MM.1S (cell line): ENCODE measurements around the gene LAMTOR5.

Experiments used
- DNase-seq: peaks from one replicate; pipeline ENCODE4 v3.0.0-alpha.2; 2015
- H2AFZ ChIP-seq: fragments of 300-600 bp; sonication (generic); 2 replicates; pipeline ENCODE4 v1.6.0; 2016; ENCODE audit warnings: antibody characterized with exemption, low read length
- H3F3A ChIP-seq: fragments of 300-600 bp; sonication (generic); 2 replicates; pipeline ENCODE4 v1.6.1; 2016; ENCODE audit warnings: mild to moderate bottlenecking, antibody characterized with exemption, low read length, moderate library complexity, mixed read lengths; ENCODE audit not compliant: insufficient read depth
- H3K27ac ChIP-seq: fragments of 300-600 bp; sonication (generic); 2 replicates; pipeline ENCODE4 v1.5.1; 2016; ENCODE audit warnings: mild to moderate bottlenecking, low read length
- H3K27me3 ChIP-seq: fragments of 300-600 bp; sonication (generic); replicated peaks from 2 replicates; pipeline ENCODE4 v1.6.0; 2016; ENCODE audit warnings: low read length; ENCODE audit not compliant: insufficient read depth
- H3K36me3 ChIP-seq: fragments of 300-600 bp; sonication (generic); replicated peaks from 2 replicates; pipeline ENCODE4 v1.6.1; 2016; ENCODE audit warnings: mild to moderate bottlenecking, low read length, mixed read lengths; ENCODE audit not compliant: insufficient read depth
- H3K4me1 ChIP-seq: fragments of 300-600 bp; sonication (generic); 2 replicates; pipeline ENCODE4 v1.6.1; 2016; ENCODE audit warnings: low read length, mixed read lengths
- H3K4me2 ChIP-seq: fragments of 300-600 bp; sonication (generic); 2 replicates; pipeline ENCODE4 v1.6.0; 2016; ENCODE audit warnings: low read depth, low read length
- H3K4me3 ChIP-seq: fragments of 300-600 bp; sonication (generic); 2 replicates; pipeline ENCODE4 v1.5.1; 2016; ENCODE audit warnings: low read length, mixed read lengths
- H3K79me2 ChIP-seq: fragments of 300-600 bp; sonication (generic); 2 replicates; pipeline ENCODE4 v1.6.1; 2016; ENCODE audit warnings: mixed run types, low read length, mixed read lengths
- H3K9ac ChIP-seq: fragments of 300-600 bp; sonication (generic); 2 replicates; pipeline ENCODE4 v1.6.1; 2016; ENCODE audit warnings: low read length, mixed read lengths
- H3K9me2 ChIP-seq: fragments of 300-600 bp; sonication (generic); replicated peaks from 2 replicates; pipeline ENCODE4 v1.6.1; 2016; ENCODE audit warnings: mild to moderate bottlenecking, low read length, mixed read lengths; ENCODE audit not compliant: insufficient read depth
- H3K9me3 ChIP-seq: fragments of 300-600 bp; sonication (generic); replicated peaks from 2 replicates; pipeline ENCODE4 v1.6.1; 2016; ENCODE audit warnings: mild to moderate bottlenecking, low read length, mixed read lengths; ENCODE audit not compliant: insufficient read depth
- H4K20me1 ChIP-seq: fragments of 300-600 bp; sonication (generic); 2 replicates; pipeline ENCODE4 v1.6.1; 2016; ENCODE audit warnings: mild to moderate bottlenecking, low read length, moderate library complexity, mixed read lengths; ENCODE audit not compliant: insufficient read depth
- CTCF ChIP-seq: fragments of 300-600 bp; sonication (generic); IDR thresholded peaks from 2 replicates; pipeline ENCODE4 v1.5.1; 2016; ENCODE audit warnings: antibody characterized with exemption, low read length, mixed read lengths
- EZH2 ChIP-seq: fragments of 300-600 bp; sonication (generic); optimal IDR thresholded peaks from 2 replicates; pipeline ENCODE3; 2017; ENCODE audit warnings: low read depth, mild to moderate bottlenecking, antibody characterized with exemption, low read length, mixed read lengths
- EZH2phosphoT487 ChIP-seq: fragments of 300-600 bp; sonication (generic); IDR thresholded peaks from 2 replicates; pipeline ENCODE4 v1.6.1; 2018; ENCODE audit warnings: antibody characterized with exemption, low read length

Gene LAMTOR5

GRCh38 chr1:110412576-110412975 lies 5.1 kb upstream of the LAMTOR5 start:
- no peaks in the 10 kb centered on the region for H4K20me1 ChIP-seq
- no peaks in the 10 kb centered on the region for H3K27me3 ChIP-seq
- no peaks in the 10 kb centered on the region; the same call in 1 of the 2 replicates for H3K79me2 ChIP-seq
- no peaks in the 10 kb centered on the region for H3K9me3 ChIP-seq
- H2AFZ ChIP-seq: no peak overlapping the region
- no peak overlapping the region for H3K9ac ChIP-seq
- H3K4me2 ChIP-seq: no peak overlapping the region
- TF ChIP-seq CTCF (peak; percentile 55), EZH2phosphoT487 (no peak), EZH2 (no peak)
- no peaks in the 10 kb centered on the region for H3K4me1 ChIP-seq
- H3K27ac ChIP-seq: no peak overlapping the region
- H3K4me3 ChIP-seq: no peak overlapping the region
- peak; percentile 44 for DNase-seq
- no peaks in the 10 kb centered on the region for H3F3A ChIP-seq
- H3K36me3 ChIP-seq: no peaks in the 10 kb centered on the region
- no peaks in the 10 kb centered on the region for H3K9me2 ChIP-seq

GRCh38 chr1:110411173-110411735 lies 3.8 kb upstream of the LAMTOR5 start:
- Histone ChIP-seq H3K36me3 (no peaks in the 10 kb centered on the region), H4K20me1 (no peaks in the 10 kb centered on the region), H3F3A (no peaks in the 10 kb centered on the region), H3K9me3 (no peaks in the 10 kb centered on the region), H3K4me2 (no peak overlapping the region), H3K9me2 (no peaks in the 10 kb centered on the region), H2AFZ (no peak overlapping the region), H3K4me3 (no peak overlapping the region), H3K27me3 (no peaks in the 10 kb centered on the region), H3K4me1 (no peaks in the 10 kb centered on the region; the same call in 1 of the 2 replicates), H3K79me2 (peaks cover 12% of the 10 kb centered on the region), H3K9ac (no peak overlapping the region), H3K27ac (no peak overlapping the region)
- TF ChIP-seq EZH2phosphoT487: no peak
- TF ChIP-seq EZH2: no peak
- TF ChIP-seq CTCF: no peak
- no peak for DNase-seq

- Histone ChIP-seq H3K4me3 (no peak overlapping the region), H2AFZ (no peak overlapping the region), H3F3A (no peaks in the 10 kb centered on the region), H3K9ac (no peak overlapping the region), H3K9me2 (no peaks in the 10 kb centered on the region), H3K9me3 (no peaks in the 10 kb centered on the region), H3K27ac (no peak overlapping the region), H3K4me1 (no peaks in the 10 kb centered on the region; the same call in 1 of the 2 replicates), H3K79me2 (peaks cover 19% of the 10 kb centered on the region), H3K27me3 (no peaks in the 10 kb centered on the region), H3K4me2 (no peak overlapping the region), H3K36me3 (no peaks in the 10 kb centered on the region), H4K20me1 (no peaks in the 10 kb centered on the region)
- no peak for DNase-seq
- TF ChIP-seq EZH2 (no peak), CTCF (no peak), EZH2phosphoT487 (no peak)
These were observed 1.8 kb upstream of the LAMTOR5 start for GRCh38 chr1:110409316-110409715.
